GM12878 (cell line): ENCODE results near the gene CXCL17. TPM values are rescaled to one million over a fixed set of nuclear protein-coding genes. Genes with fewer than 3 reads are reported as not detected.

Experiments used
- ATAC-seq: fragments of 200-7000 bp; cut with Tn5 transposase; 3 replicates; pipeline ENCODE4 v1.9.1; 2020; ENCODE audit warnings: mild to moderate bottlenecking, moderate library complexity
- BruUV-seq: library from RNA; stranded (reverse); fragments of 400-500 nt; replicated peaks from 2 replicates; lab custom pipeline; 2021; lab: Mats Ljungman, UMichigan
- CTCF ChIA-PET: fragments of 300-600 bp; sonication (Branson Sonifier 250); formaldehyde crosslinking; extraction: SDS; loops from one replicate; lab custom pipeline; 2021; ENCODE audit warnings: inconsistent platforms; lab: Yijun Ruan, JAX
- POLR2A ChIA-PET: fragments of 350-600 bp; formaldehyde crosslinking; extraction: SDS; loops from one replicate; lab custom pipeline; 2021; ENCODE audit warnings: inconsistent platforms; lab: Charles Lee
- RAD21 ChIA-PET: fragments of 300-600 bp; sonication (Branson Sonifier 250); formaldehyde crosslinking; loops from one replicate; lab custom pipeline; 2023; ENCODE audit warnings: antibody characterized with exemption; ENCODE audit not compliant: unreplicated experiment; lab: Charles Lee
- SMC1A ChIA-PET: fragments of 300-600 bp; sonication (Branson Sonifier 250); formaldehyde crosslinking; loops from one replicate; lab custom pipeline; 2023; ENCODE audit not compliant: unreplicated experiment, uncharacterized antibody; lab: Charles Lee
- DNase-seq: peaks from one replicate; pipeline ENCODE4 v3.0.0-alpha.2; 2011; ENCODE audit warnings: low read depth, low spot score
- FAIRE-seq: peaks from 3 replicates; lab custom pipeline; 2011; peaks lifted over from hg19 to GRCh38; lab: Jason Lieb, UNC
- H2AFZ ChIP-seq: 2 replicates; pipeline ENCODE4 v1.6.0; 2011; ENCODE audit warnings: low read depth, low read length, control low read depth; ENCODE audit not compliant: control insufficient read depth
- H3K27ac ChIP-seq: 2 replicates; pipeline ENCODE4 v1.5.1; 2011; ENCODE audit warnings: control low read depth; ENCODE audit not compliant: control insufficient read depth, insufficient read depth
- H3K27me3 ChIP-seq, 2 experiments: replicated peaks in 1 of 2; 2 replicates each; pipeline versions ENCODE4 v1.6.0 to v1.6.1; 2011; ENCODE audit warnings: low read length in 1 of 2; ENCODE audit not compliant: control insufficient read depth in 2 of 2, insufficient read depth in 2 of 2
- H3K36me3 ChIP-seq, 2 experiments: 2 replicates each; pipeline ENCODE4 v1.5.1; 2011; ENCODE audit warnings: low read length in 1 of 2; ENCODE audit not compliant: control insufficient read depth in 2 of 2, insufficient read depth in 2 of 2
- H3K4me1 ChIP-seq: 2 replicates; pipeline ENCODE4 v1.6.1; 2011; ENCODE audit warnings: mild to moderate bottlenecking, low read length, moderate library complexity, mixed read lengths; ENCODE audit not compliant: control insufficient read depth, insufficient read depth
- H3K4me2 ChIP-seq: 2 replicates; pipeline ENCODE4 v1.6.0; 2011; ENCODE audit warnings: control low read depth; ENCODE audit not compliant: control insufficient read depth, insufficient read depth
- H3K4me3 ChIP-seq: fragments of 200-600 bp; sonication (generic); 2 replicates; pipeline ENCODE4 v1.5.1; 2016
- H3K79me2 ChIP-seq: 2 replicates; pipeline ENCODE4 v1.6.0; 2011; ENCODE audit warnings: low read length; ENCODE audit not compliant: control insufficient read depth, insufficient read depth
- H3K9ac ChIP-seq: 2 replicates; pipeline ENCODE4 v1.8.0; 2011; ENCODE audit warnings: low read length, control low read depth, mixed read lengths; ENCODE audit not compliant: control insufficient read depth, insufficient read depth
- H3K9me3 ChIP-seq: replicated peaks from 3 replicates; pipeline ENCODE4 v1.5.1; 2011; ENCODE audit warnings: mild to moderate bottlenecking, low read length; ENCODE audit not compliant: control insufficient read depth, insufficient read depth
- H4K20me1 ChIP-seq: 2 replicates; pipeline ENCODE4 v1.6.0; 2011; ENCODE audit not compliant: control insufficient read depth, insufficient read depth
- ATF7 ChIP-seq: fragments of 450-650 bp; IDR thresholded peaks from 2 replicates; pipeline ENCODE4 v1.6.1; 2016; ENCODE audit warnings: low read depth, mild to moderate bottlenecking
- HDGF ChIP-seq: fragments of 450-650 bp; IDR thresholded peaks from 2 replicates; pipeline ENCODE4 v1.6.1; 2016; ENCODE audit warnings: antibody characterized with exemption
- IKZF1 ChIP-seq: fragments of 450-650 bp; conservative IDR thresholded peaks from 2 replicates; pipeline ENCODE4 v1.6.1; 2017; ENCODE audit warnings: antibody characterized with exemption, mild to moderate bottlenecking
- KAT2A ChIP-seq: conservative IDR thresholded peaks from 2 replicates; pipeline ENCODE4 v1.6.1; 2011; ENCODE audit warnings: low read depth, low read length; ENCODE audit not compliant: control insufficient read depth
- MXI1 ChIP-seq: fragments of 150-350 bp; IDR thresholded peaks from 2 replicates; pipeline ENCODE4 v1.6.1; 2011; ENCODE audit warnings: low read depth, mild to moderate bottlenecking, inconsistent platforms, low read length, improper control_type of control experiment
- NFXL1 ChIP-seq: fragments of 450-650 bp; IDR thresholded peaks from 2 replicates; pipeline ENCODE4 v1.6.1; 2017; ENCODE audit warnings: antibody characterized with exemption, mild to moderate bottlenecking, borderline replicate concordance
- PAX5 ChIP-seq: IDR thresholded peaks from 2 replicates; pipeline ENCODE4 v1.6.1; 2011; ENCODE audit warnings: low read depth, low read length, borderline replicate concordance
- RAD21 ChIP-seq: IDR thresholded peaks from 2 replicates; pipeline ENCODE4 v1.6.1; 2011; ENCODE audit warnings: mild to moderate bottlenecking, low read depth, low read length, moderate library complexity; ENCODE audit not compliant: insufficient read depth
- RELA ChIP-seq: fragments of 450-650 bp; IDR thresholded peaks from 2 replicates; pipeline ENCODE4 v1.8.0; 2014; ENCODE audit warnings: borderline replicate concordance; ENCODE audit not compliant: partially characterized antibody
- SMC3 ChIP-seq: IDR thresholded peaks from 2 replicates; pipeline ENCODE4 v1.6.1; 2011; ENCODE audit warnings: low read length, improper control_type of control experiment, borderline replicate concordance
- SREBF2 ChIP-seq: IDR thresholded peaks from 2 replicates; pipeline ENCODE4 v1.6.1; 2012; ENCODE audit warnings: mild to moderate bottlenecking, low read length
- ZBED1 ChIP-seq: IDR thresholded peaks from 2 replicates; pipeline ENCODE4 v1.6.1; 2016; ENCODE audit warnings: borderline replicate concordance
- ZNF274 ChIP-seq: IDR thresholded peaks from one replicate; pipeline ENCODE4 v1.8.0; 2011; ENCODE audit not compliant: insufficient read length, insufficient read depth
- WGBS: methylation state at CpG from one replicate; pipeline ENCODE4 v1.1.6; 2016; ENCODE audit warnings: low lambda C conversion rate; ENCODE audit not compliant: insufficient replicate concordance, insufficient coverage; ENCODE audit errors: missing lambda C conversion rate; 5-methylcytosine and 5-hydroxymethylcytosine counted together
- in situ Hi-C: fragments of 300-500 bp; cut with MboI; formaldehyde crosslinking; loops from 9 replicates; pipeline ENCODE4 v1.14.3; 2018; ENCODE audit warnings: mixed read lengths
- intact Hi-C: fragments of 100-400 bp; cut with micrococcal nuclease; formaldehyde crosslinking; loops from one replicate; pipeline ENCODE4 v1.14.2; 2022; ENCODE audit not compliant: unreplicated experiment
- polyA plus RNA-seq, 11 experiments: library from polyadenylated mRNA; depleted of rRNA in 4 of 11; unstranded in 6 of 11; stranded (reverse) in 5 of 11; fragments of >200 nt; fragmentation: Nextera tagmentation in 4 of 11; fragmentation: Illumina TruSeq in 1 of 11; extraction: Ambion mirVana in 4 of 11; extraction: Trizol in 1 of 11; gene quantifications; 1 replicate in 1 of 11; 2 replicates in 10 of 11; pipeline versions ENCODE4 v1.2.1 to v1.2.3, GENCODE V29; 2011 to 2016; ENCODE audit warnings: inconsistent platforms in 2 of 11, missing spikeins in 2 of 11, low read depth in 1 of 11
- total RNA-seq, 4 experiments: library from RNA; depleted of rRNA in 3 of 4; stranded (reverse); fragments of >200 nt in 3 of 4; fragmentation: Illumina TruSeq in 1 of 4; extraction: Trizol in 1 of 4; gene quantifications; 2 replicates each; pipeline versions ENCODE4 v1.2.1 to v1.2.3, GENCODE V29; 2013 to 2021
- TF ChIP-seq, protein P1 (sequence below): fragments of 450-650 bp; IDR thresholded peaks from 2 replicates; pipeline ENCODE4 v1.6.1; 2017; ENCODE audit warnings: mild to moderate bottlenecking, moderate library complexity

Gene CXCL17
- total and polyA plus RNA-seq, 10 of the 15 experiments (the other 5 are each of a cell fraction or from before 2014, with no cell fraction given), result 0.13 to 0.24 (median 0.15) TPM; not detected in 7

- TF ChIP-seq SREBF2 (no peak), ZNF274 (no peak)
These were observed 40.2 kb downstream of the CXCL17 start (continued) for GRCh38 chr19:42402376-42403116.

DNA sequence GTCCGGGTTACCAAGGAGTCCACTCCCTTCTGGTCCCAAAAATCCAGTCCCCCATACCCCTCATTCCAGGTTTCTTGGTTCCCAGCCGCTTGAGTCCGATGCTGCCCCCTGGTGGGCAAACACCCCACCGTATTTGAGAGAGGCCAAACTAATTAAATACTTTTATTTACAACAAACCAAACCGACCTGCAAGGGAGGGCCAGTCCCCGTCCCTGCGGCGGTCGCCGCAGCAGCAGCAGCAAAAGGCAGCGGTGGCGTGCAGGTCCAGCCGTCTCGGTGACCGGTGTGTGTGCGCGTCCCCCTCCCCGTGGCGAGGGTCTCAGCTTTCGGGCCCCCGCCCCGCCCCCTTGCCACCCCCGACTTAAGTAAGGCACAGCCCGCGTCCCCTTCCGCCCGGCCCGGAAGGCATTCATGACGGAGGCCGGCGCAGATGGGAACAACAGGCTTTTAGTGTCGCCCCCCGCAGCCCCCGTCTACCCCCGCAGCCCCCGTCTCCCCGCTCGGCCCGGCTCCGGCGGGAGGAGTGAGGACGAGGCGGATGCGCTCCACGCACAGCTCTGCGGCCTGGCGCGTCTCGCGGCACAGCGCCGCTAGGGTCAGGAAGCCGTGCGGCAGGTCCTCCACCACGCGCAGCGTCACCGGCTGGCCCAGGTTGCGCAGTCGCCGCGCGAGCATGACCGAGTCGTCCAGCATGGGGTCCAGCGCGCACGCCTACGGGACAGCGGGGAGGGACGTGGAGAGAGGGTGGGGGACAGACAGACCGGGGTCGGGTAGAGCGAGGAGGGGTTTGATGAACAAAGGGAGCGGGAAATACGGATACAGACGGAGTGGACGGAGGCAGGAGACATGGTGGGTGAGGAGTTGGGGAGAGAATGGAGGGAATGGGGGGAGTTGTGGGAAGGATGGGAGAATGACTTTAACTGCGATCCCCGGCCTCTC is 41.1 kb downstream of the CXCL17 start:
- RAD21 ChIA-PET, result interaction anchor here (0.5 to 1.3 kb wide), 3 partner anchors 22 to 269 kb away, joined by 3 to 4 read pairs (median 3); no protein-coding TSS in a partner anchor
- in situ Hi-C loops, result no loop called here
- SMC1A ChIA-PET, result interaction anchor here (0.9 to 1.8 kb wide), 4 partner anchors 28 to 36 kb away, joined by 3 to 5 read pairs (median 4); no protein-coding TSS in a partner anchor
- CTCF ChIA-PET, result interaction anchor here (0.6 to 4.9 kb wide), 13 partner anchors 9 to 301 kb away, joined by 3 to 22 read pairs (median 4); partner anchors contain the start of gene POU2F2
- no peak for DNase-seq
- Histone ChIP-seq H3K79me2 (peaks cover 5% of the 10 kb centered on the region), H3K27ac (no peak overlapping the region), H2AFZ (peak overlapping the region; percentile 23; the same call in 1 of the 2 replicates), H3K36me3 (peaks cover 0 to 5% of the 10 kb centered on the region in 2 experiments; a peak in 3 of 4 replicates), H3K9ac (no peak overlapping the region), H4K20me1 (no peaks in the 10 kb centered on the region), H3K4me2 (peak overlapping the region; percentile 77), H3K4me3 (peak overlapping the region; percentile 60), H3K4me1 (peaks cover 5% of the 10 kb centered on the region), H3K27me3 (no peaks in the 10 kb centered on the region), H3K9me3 (no peaks in the 10 kb centered on the region)
- intact Hi-C loops, result no loop called here
- POLR2A ChIA-PET, result interaction anchor here (0.6 to 1.7 kb wide), 2 partner anchors 15 to 22 kb away, joined by 4 to 5 read pairs; no protein-coding TSS in a partner anchor
- BruUV-seq, result no TSS peak
- WGBS, result 3% methylated on average over 65 of the region's 80 CpGs
- ATAC-seq, result peak; percentile 69
- peak; percentile 74 for FAIRE-seq
- TF ChIP-seq PAX5 (no peak), KAT2A (no peak), SMC3 (peak; percentile 48; the same call in 1 of the 2 replicates), IKZF1 (peak; percentile 52), ATF7 (no peak), MXI1 (no peak), RAD21 (peak; percentile 47), ZBED1 (no peak), NFXL1 (no peak), HDGF (peak; percentile 69; the same call in 1 of the 2 replicates), RELA (no peak)
- TF ChIP-seq, protein P1, sequence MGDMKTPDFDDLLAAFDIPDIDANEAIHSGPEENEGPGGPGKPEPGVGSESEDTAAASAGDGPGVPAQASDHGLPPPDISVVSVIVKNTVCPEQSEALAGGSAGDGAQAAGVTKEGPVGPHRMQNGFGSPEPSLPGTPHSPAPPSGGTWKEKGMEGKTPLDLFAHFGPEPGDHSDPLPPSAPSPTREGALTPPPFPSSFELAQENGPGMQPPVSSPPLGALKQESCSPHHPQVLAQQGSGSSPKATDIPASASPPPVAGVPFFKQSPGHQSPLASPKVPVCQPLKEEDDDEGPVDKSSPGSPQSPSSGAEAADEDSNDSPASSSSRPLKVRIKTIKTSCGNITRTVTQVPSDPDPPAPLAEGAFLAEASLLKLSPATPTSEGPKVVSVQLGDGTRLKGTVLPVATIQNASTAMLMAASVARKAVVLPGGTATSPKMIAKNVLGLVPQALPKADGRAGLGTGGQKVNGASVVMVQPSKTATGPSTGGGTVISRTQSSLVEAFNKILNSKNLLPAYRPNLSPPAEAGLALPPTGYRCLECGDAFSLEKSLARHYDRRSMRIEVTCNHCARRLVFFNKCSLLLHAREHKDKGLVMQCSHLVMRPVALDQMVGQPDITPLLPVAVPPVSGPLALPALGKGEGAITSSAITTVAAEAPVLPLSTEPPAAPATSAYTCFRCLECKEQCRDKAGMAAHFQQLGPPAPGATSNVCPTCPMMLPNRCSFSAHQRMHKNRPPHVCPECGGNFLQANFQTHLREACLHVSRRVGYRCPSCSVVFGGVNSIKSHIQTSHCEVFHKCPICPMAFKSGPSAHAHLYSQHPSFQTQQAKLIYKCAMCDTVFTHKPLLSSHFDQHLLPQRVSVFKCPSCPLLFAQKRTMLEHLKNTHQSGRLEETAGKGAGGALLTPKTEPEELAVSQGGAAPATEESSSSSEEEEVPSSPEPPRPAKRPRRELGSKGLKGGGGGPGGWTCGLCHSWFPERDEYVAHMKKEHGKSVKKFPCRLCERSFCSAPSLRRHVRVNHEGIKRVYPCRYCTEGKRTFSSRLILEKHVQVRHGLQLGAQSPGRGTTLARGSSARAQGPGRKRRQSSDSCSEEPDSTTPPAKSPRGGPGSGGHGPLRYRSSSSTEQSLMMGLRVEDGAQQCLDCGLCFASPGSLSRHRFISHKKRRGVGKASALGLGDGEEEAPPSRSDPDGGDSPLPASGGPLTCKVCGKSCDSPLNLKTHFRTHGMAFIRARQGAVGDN, result peak; percentile 41; the same call in 1 of the 2 replicates
